ENCODE results near the gene SUCLG1.
"Not testable (repeated sequence)": the region's sequence is repeated elsewhere in the genome, so short reads cannot be mapped to it uniquely, and the experiment has no call there.

Gene SUCLG1

GRCh38 chr2:84459018-84459943, at the start of gene SUCLG1:
Gene SUCLG1, minus strand, starts transcription at chr2:84459280. Its CDS starts 11 bp downstream, at chr2:84459269.
- peak; percentile 85 to 90 for DNase-seq

GRCh38 chr2:84498150-84498799, 39.2 kb upstream of the SUCLG1 start:
- DNase-seq: no peak

GRCh38 chr2:84497285-84497684, 38.2 kb upstream of the SUCLG1 start:
- DNase-seq: no peak

- DNase-seq: no peak
Observed at GRCh38 chr2:84496386-84496785, 37.3 kb upstream of the SUCLG1 start.

- DNase-seq: no peak
Observed at GRCh38 chr2:84495539-84496146, 36.6 kb upstream of the SUCLG1 start.

- DNase-seq: no peak
Observed at GRCh38 chr2:84494070-84494469, 35.0 kb upstream of the SUCLG1 start.

- no peak for DNase-seq
Observed at GRCh38 chr2:84493514-84493913, 34.4 kb upstream of the SUCLG1 start.

GRCh38 chr2:84492571-84492970, 33.5 kb upstream of the SUCLG1 start:
- DNase-seq: no peak

- no peak for DNase-seq
Observed at GRCh38 chr2:84491741-84492140, 32.7 kb upstream of the SUCLG1 start.

- DNase-seq: no peak
Observed at GRCh38 chr2:84491256-84491655, 32.2 kb upstream of the SUCLG1 start.

GRCh38 chr2:84487298-84487996, 28.4 kb upstream of the SUCLG1 start:
- DNase-seq: no peak

GRCh38 chr2:84486441-84487115, 27.5 kb upstream of the SUCLG1 start:
- DNase-seq: no peak

GRCh38 chr2:84483320-84483719, 24.2 kb upstream of the SUCLG1 start:
- DNase-seq: no peak

GRCh38 chr2:84482603-84483002, 23.5 kb upstream of the SUCLG1 start:
- DNase-seq: no peak

GRCh38 chr2:84481702-84482101, 22.6 kb upstream of the SUCLG1 start:
- DNase-seq: peak; percentile 27 to 39

GRCh38 chr2:84478867-84479266, 19.8 kb upstream of the SUCLG1 start:
- DNase-seq: no peak

GRCh38 chr2:84477886-84478285, 18.8 kb upstream of the SUCLG1 start:
- no peak for DNase-seq

GRCh38 chr2:84474176-84474575, 15.1 kb upstream of the SUCLG1 start:
- no peak for DNase-seq

- no peak for DNase-seq
Observed at GRCh38 chr2:84472856-84473565, 13.9 kb upstream of the SUCLG1 start.

GRCh38 chr2:84472423-84472822, 13.3 kb upstream of the SUCLG1 start:
- not testable (repeated sequence) for DNase-seq

GRCh38 chr2:84467389-84467788, 8.3 kb upstream of the SUCLG1 start:
- no peak for DNase-seq

GRCh38 chr2:84461310-84461709, 2.2 kb upstream of the SUCLG1 start:
- no peak for DNase-seq

Measured in activated T-cell treated with anti-CD3 and anti-CD28 coated beads, Interleukin-2, amount 50 U/mL, for 48 hours (primary cell).